H4 (cell line): Measurements from ENCODE around the gene SUPV3L1. TPM values are rescaled to one million over a fixed set of nuclear protein-coding genes. Genes with fewer than 3 reads are reported as not detected.

Source experiments
- total RNA-seq: library from RNA; depleted of rRNA; stranded (reverse); fragments of >200 nt; shearing (Covaris generic); gene quantifications from 2 replicates; pipeline ENCODE4 v1.2.3, GENCODE V29; 2014; rRNA removed

SUPV3L1 gene
- total RNA-seq, 1 experiment from 2014 or later, result 34.0 TPM

Other genes starting within 250 kb of the SUPV3L1 start
- gene DDX21, start 224.1 kb upstream of the SUPV3L1 start, total RNA-seq, result 61.5 and 78.2 TPM in 2 replicates
- 32.0 and 35.2 TPM in 2 replicates for gene KIFBP, start 191.4 kb upstream of the SUPV3L1 start, total RNA-seq
- 3.9 and 5.0 TPM in 2 replicates for gene SRGN, start 92.1 kb upstream of the SUPV3L1 start, total RNA-seq
- 25.9 and 40.2 TPM in 2 replicates for gene VPS26A, start 56.1 kb upstream of the SUPV3L1 start, total RNA-seq
- 0.16 and 0.23 TPM in 2 replicates for gene HKDC1, start 40.1 kb downstream of the SUPV3L1 start, total RNA-seq
- 24.4 and 32.1 TPM in 2 replicates for gene HK1, start 98.3 kb downstream of the SUPV3L1 start, total RNA-seq
- gene TACR2, start 236.7 kb downstream of the SUPV3L1 start, total RNA-seq, result not detected in 2 replicates